GM12878 (cell line): Measurements from ENCODE around the gene ABCB10. TPM values are rescaled to one million over a fixed set of nuclear protein-coding genes. Genes with fewer than 3 reads are reported as not detected.

Experiments used
- ATAC-seq: fragments of 200-7000 bp; cut with Tn5 transposase; 3 replicates; pipeline ENCODE4 v1.9.1; 2020; ENCODE audit warnings: mild to moderate bottlenecking, moderate library complexity
- BruUV-seq: library from RNA; stranded (reverse); fragments of 400-500 nt; replicated peaks from 2 replicates; lab custom pipeline; 2021; lab: Mats Ljungman, UMichigan
- CTCF ChIA-PET: fragments of 300-600 bp; sonication (Branson Sonifier 250); formaldehyde crosslinking; extraction: SDS; loops from one replicate; lab custom pipeline; 2021; ENCODE audit warnings: inconsistent platforms; lab: Yijun Ruan, JAX
- POLR2A ChIA-PET: fragments of 350-600 bp; formaldehyde crosslinking; extraction: SDS; loops from one replicate; lab custom pipeline; 2021; ENCODE audit warnings: inconsistent platforms; lab: Charles Lee
- RAD21 ChIA-PET: fragments of 300-600 bp; sonication (Branson Sonifier 250); formaldehyde crosslinking; loops from one replicate; lab custom pipeline; 2023; ENCODE audit warnings: antibody characterized with exemption; ENCODE audit not compliant: unreplicated experiment; lab: Charles Lee
- SMC1A ChIA-PET: fragments of 300-600 bp; sonication (Branson Sonifier 250); formaldehyde crosslinking; loops from one replicate; lab custom pipeline; 2023; ENCODE audit not compliant: unreplicated experiment, uncharacterized antibody; lab: Charles Lee
- DNase-seq: peaks from one replicate; pipeline ENCODE4 v3.0.0-alpha.2; 2011; ENCODE audit warnings: low read depth, low spot score
- FAIRE-seq: peaks from 3 replicates; lab custom pipeline; 2011; peaks lifted over from hg19 to GRCh38; lab: Jason Lieb, UNC
- H2AFZ ChIP-seq: 2 replicates; pipeline ENCODE4 v1.6.0; 2011; ENCODE audit warnings: low read depth, low read length, control low read depth; ENCODE audit not compliant: control insufficient read depth
- H3K27ac ChIP-seq: 2 replicates; pipeline ENCODE4 v1.5.1; 2011; ENCODE audit warnings: control low read depth; ENCODE audit not compliant: control insufficient read depth, insufficient read depth
- H3K27me3 ChIP-seq, 2 experiments: replicated peaks in 1 of 2; 2 replicates each; pipeline versions ENCODE4 v1.6.0 to v1.6.1; 2011; ENCODE audit warnings: low read length in 1 of 2; ENCODE audit not compliant: control insufficient read depth in 2 of 2, insufficient read depth in 2 of 2
- H3K36me3 ChIP-seq, 2 experiments: 2 replicates each; pipeline ENCODE4 v1.5.1; 2011; ENCODE audit warnings: low read length in 1 of 2; ENCODE audit not compliant: control insufficient read depth in 2 of 2, insufficient read depth in 2 of 2
- H3K4me1 ChIP-seq: 2 replicates; pipeline ENCODE4 v1.6.1; 2011; ENCODE audit warnings: mild to moderate bottlenecking, low read length, moderate library complexity, mixed read lengths; ENCODE audit not compliant: control insufficient read depth, insufficient read depth
- H3K4me2 ChIP-seq: 2 replicates; pipeline ENCODE4 v1.6.0; 2011; ENCODE audit warnings: control low read depth; ENCODE audit not compliant: control insufficient read depth, insufficient read depth
- H3K4me3 ChIP-seq: fragments of 200-600 bp; sonication (generic); 2 replicates; pipeline ENCODE4 v1.5.1; 2016
- H3K79me2 ChIP-seq: 2 replicates; pipeline ENCODE4 v1.6.0; 2011; ENCODE audit warnings: low read length; ENCODE audit not compliant: control insufficient read depth, insufficient read depth
- H3K9ac ChIP-seq: 2 replicates; pipeline ENCODE4 v1.8.0; 2011; ENCODE audit warnings: low read length, control low read depth, mixed read lengths; ENCODE audit not compliant: control insufficient read depth, insufficient read depth
- H3K9me3 ChIP-seq: replicated peaks from 3 replicates; pipeline ENCODE4 v1.5.1; 2011; ENCODE audit warnings: mild to moderate bottlenecking, low read length; ENCODE audit not compliant: control insufficient read depth, insufficient read depth
- H4K20me1 ChIP-seq: 2 replicates; pipeline ENCODE4 v1.6.0; 2011; ENCODE audit not compliant: control insufficient read depth, insufficient read depth
- ATF3 ChIP-seq: IDR thresholded peaks from 2 replicates; pipeline ENCODE4 v1.6.1; 2011; ENCODE audit warnings: low read depth, mild to moderate bottlenecking, low read length, moderate library complexity, borderline replicate concordance; ENCODE audit errors: extremely low read depth
- ATF7 ChIP-seq: fragments of 450-650 bp; IDR thresholded peaks from 2 replicates; pipeline ENCODE4 v1.6.1; 2016; ENCODE audit warnings: low read depth, mild to moderate bottlenecking
- BACH1 ChIP-seq: fragments of 450-650 bp; IDR thresholded peaks from 2 replicates; pipeline ENCODE4 v1.6.1; 2017; ENCODE audit warnings: mild to moderate bottlenecking, borderline replicate concordance
- BHLHE40 ChIP-seq, 2 experiments: fragments of 450-650 bp in 1 of 2; IDR thresholded peaks; 2 replicates each; pipeline ENCODE4 v1.6.1; 2011 to 2017; ENCODE audit warnings: low read depth in 2 of 2, borderline replicate concordance in 1 of 2, improper control_type of control experiment in 1 of 2, low read length in 1 of 2, mild to moderate bottlenecking in 1 of 2
- CBX5 ChIP-seq: sonication (generic); IDR thresholded peaks from 2 replicates; pipeline ENCODE4 v1.6.1; 2016; ENCODE audit warnings: low read depth, moderate library complexity, mild to moderate bottlenecking, inconsistent platforms
- CHD4 ChIP-seq: fragments of 200-600 bp; sonication (generic); IDR thresholded peaks from 2 replicates; pipeline ENCODE4 v1.6.1; 2016; ENCODE audit warnings: mild to moderate bottlenecking
- E4F1 ChIP-seq: fragments of 450-650 bp; IDR thresholded peaks from 2 replicates; pipeline ENCODE4 v1.6.1; 2018; ENCODE audit warnings: borderline replicate concordance, mild to moderate bottlenecking; ENCODE audit not compliant: partially characterized antibody
- EGR1 ChIP-seq, 2 experiments: IDR thresholded peaks; 1 replicate in 1 of 2; 2 replicates in 1 of 2; pipeline ENCODE4 v1.6.1; 2011 to 2012; ENCODE audit warnings: low read depth in 2 of 2, low read length in 2 of 2, borderline replicate concordance in 1 of 2, mild to moderate bottlenecking in 1 of 2, moderate library complexity in 1 of 2
- NFIC ChIP-seq: IDR thresholded peaks from 2 replicates; pipeline ENCODE4 v1.6.1; 2012; ENCODE audit warnings: low read depth, mild to moderate bottlenecking, inconsistent platforms, low read length, moderate library complexity
- NFXL1 ChIP-seq: fragments of 450-650 bp; IDR thresholded peaks from 2 replicates; pipeline ENCODE4 v1.6.1; 2017; ENCODE audit warnings: antibody characterized with exemption, mild to moderate bottlenecking, borderline replicate concordance
- NFYB ChIP-seq: IDR thresholded peaks from 2 replicates; pipeline ENCODE4 v1.6.1; 2011; ENCODE audit warnings: low read depth, mild to moderate bottlenecking, low read length, improper control_type of control experiment, moderate library complexity; ENCODE audit not compliant: insufficient read depth
- NKRF ChIP-seq: fragments of 450-650 bp; conservative IDR thresholded peaks from 2 replicates; pipeline ENCODE4 v1.6.1; 2017; ENCODE audit warnings: mild to moderate bottlenecking, moderate library complexity
- SIN3A ChIP-seq: IDR thresholded peaks from 2 replicates; pipeline ENCODE4 v1.6.1; 2012; ENCODE audit warnings: low read depth, low read length, improper control_type of control experiment
- SMAD5 ChIP-seq: IDR thresholded peaks from 2 replicates; pipeline ENCODE4 v1.6.1; 2016; ENCODE audit warnings: antibody characterized with exemption, low read depth
- SP1 ChIP-seq: IDR thresholded peaks from one replicate; pipeline ENCODE4 v1.6.1; 2011; ENCODE audit warnings: low read depth, low read length
- SPI1 ChIP-seq: IDR thresholded peaks from 2 replicates; pipeline ENCODE4 v1.6.1; 2011; ENCODE audit warnings: low read depth, mild to moderate bottlenecking, low read length, moderate library complexity, borderline replicate concordance; ENCODE audit not compliant: insufficient read depth
- TAF1 ChIP-seq: IDR thresholded peaks from 2 replicates; pipeline ENCODE4 v1.6.1; 2011; ENCODE audit warnings: mild to moderate bottlenecking, low read depth, low read length, borderline replicate concordance
- YY1 ChIP-seq: IDR thresholded peaks from 2 replicates; pipeline ENCODE4 v1.6.1; 2011; ENCODE audit warnings: low read depth, mild to moderate bottlenecking, low read length
- ZNF24 ChIP-seq: fragments of 450-650 bp; IDR thresholded peaks from 2 replicates; pipeline ENCODE4 v1.6.1; 2017; ENCODE audit warnings: antibody characterized with exemption, mild to moderate bottlenecking
- WGBS: methylation state at CpG from one replicate; pipeline ENCODE4 v1.1.6; 2016; ENCODE audit warnings: low lambda C conversion rate; ENCODE audit not compliant: insufficient replicate concordance, insufficient coverage; ENCODE audit errors: missing lambda C conversion rate; 5-methylcytosine and 5-hydroxymethylcytosine counted together
- in situ Hi-C: fragments of 300-500 bp; cut with MboI; formaldehyde crosslinking; loops from 9 replicates; pipeline ENCODE4 v1.14.3; 2018; ENCODE audit warnings: mixed read lengths
- intact Hi-C: fragments of 100-400 bp; cut with micrococcal nuclease; formaldehyde crosslinking; loops from one replicate; pipeline ENCODE4 v1.14.2; 2022; ENCODE audit not compliant: unreplicated experiment
- polyA plus RNA-seq, 11 experiments: library from polyadenylated mRNA; depleted of rRNA in 4 of 11; unstranded in 6 of 11; stranded (reverse) in 5 of 11; fragments of >200 nt; fragmentation: Nextera tagmentation in 4 of 11; fragmentation: Illumina TruSeq in 1 of 11; extraction: Ambion mirVana in 4 of 11; extraction: Trizol in 1 of 11; gene quantifications; 1 replicate in 1 of 11; 2 replicates in 10 of 11; pipeline versions ENCODE4 v1.2.1 to v1.2.3, GENCODE V29; 2011 to 2016; ENCODE audit warnings: inconsistent platforms in 2 of 11, missing spikeins in 2 of 11, low read depth in 1 of 11
- total RNA-seq, 4 experiments: library from RNA; depleted of rRNA in 3 of 4; stranded (reverse); fragments of >200 nt in 3 of 4; fragmentation: Illumina TruSeq in 1 of 4; extraction: Trizol in 1 of 4; gene quantifications; 2 replicates each; pipeline versions ENCODE4 v1.2.1 to v1.2.3, GENCODE V29; 2013 to 2021

The ABCB10 gene
- total and polyA plus RNA-seq, 10 of the 15 experiments (the other 5 are each of a cell fraction or from before 2014, with no cell fraction given), result 8.0 to 30.5 (median 16.7) TPM

- no peak for TF ChIP-seq TAF1
- no peak for TF ChIP-seq ATF7
- TF ChIP-seq EGR1 (IDR thresholded peaks at IDR 0.05; ENCODE audit: borderline replicate concordance in 1 of 2, low read depth in 2 of 2, low read length in 2 of 2), result no peak
- TF ChIP-seq ATF3, result no peak
- TF ChIP-seq BACH1, result no peak
- no peak for TF ChIP-seq CHD4
- TF ChIP-seq, all 136 proteins: peak for 0
Observed at GRCh38 chr1:229535230-229535629, 23.3 kb downstream of the ABCB10 start (continued).

- ChIA-PET RAD21 (no interaction called here), CTCF (no interaction called here), POLR2A (no interaction called here), SMC1A (interaction anchor here (1.6 kb wide), 1 partner anchor 10 kb away, joined by 5 read pairs; no protein-coding TSS in a partner anchor)
- Histone ChIP-seq H3K27me3 (no peaks in the 10 kb centered on the region), H3K9ac (no peak overlapping the region), H3K4me3 (no peak overlapping the region), H3K36me3 (peaks cover 2 to 12% of the 10 kb centered on the region in 2 experiments), H3K4me2 (no peak overlapping the region), H3K9me3 (no peaks in the 10 kb centered on the region), H2AFZ (no peak overlapping the region), H4K20me1 (no peaks in the 10 kb centered on the region), H3K4me1 (no peaks in the 10 kb centered on the region), H3K27ac (no peak overlapping the region), H3K79me2 (no peaks in the 10 kb centered on the region)
- no TSS peak for BruUV-seq
- WGBS, result 99% methylated on average over 6 of the region's 6 CpGs
- intact Hi-C loops, result no loop called here
- in situ Hi-C loops, result no loop called here
- FAIRE-seq (no peak), DNase-seq (no peak), ATAC-seq (no peak)
- TF ChIP-seq CBX5 (no peak), NFYB (no peak), ZNF24 (no peak), SMAD5 (no peak), SPI1 (no peak), E4F1 (no peak), NFIC (no peak), NKRF (no peak), BHLHE40 (IDR thresholded peaks at IDR 0.05; ENCODE audit: borderline replicate concordance in 1 of 2, low read depth in 2 of 2, low read length in 1 of 2) (no peak), NFXL1 (no peak), YY1 (no peak), SIN3A (no peak), SP1 (no peak)
Observed at GRCh38 chr1:229531326-229531725, 27.2 kb downstream of the ABCB10 start.
